Panc1 (cell line): ENCODE data around the gene UBE2N. TPM values are rescaled to one million over a fixed set of nuclear protein-coding genes. Genes with fewer than 3 reads are reported as not detected.
A peak's percentile ranks its signal among the peaks of the same experiment; 100 is the strongest.
"Not testable (repeated sequence)": the region's sequence is repeated elsewhere in the genome, so short reads cannot be mapped to it uniquely, and the experiment has no call there.

Source experiments
- ATAC-seq: fragments of 200-7000 bp; cut with Tn5 transposase; 2 replicates; pipeline ENCODE4 v1.9.1; 2020; ENCODE audit warnings: mild to moderate bottlenecking, moderate library complexity
- BruUV-seq: library from RNA; stranded (reverse); fragments of 400-500 nt; replicated peaks from 2 replicates; lab custom pipeline; 2021; lab: Mats Ljungman, UMichigan
- CTCF ChIA-PET: fragments of 300-600 bp; sonication (Branson Sonifier 250); formaldehyde crosslinking; loops from one replicate; lab custom pipeline; 2022; ENCODE audit warnings: antibody characterized with exemption; lab: Charles Lee
- POLR2A ChIA-PET: fragments of 300-600 bp; sonication (Branson Sonifier 250); formaldehyde crosslinking; loops from one replicate; lab custom pipeline; 2022; ENCODE audit warnings: antibody characterized with exemption; lab: Charles Lee
- DNase-seq: peaks from one replicate; pipeline ENCODE4 v3.0.0-alpha.2; 2010; ENCODE audit warnings: low read depth, low spot score
- H3K27ac ChIP-seq: 2 replicates; pipeline ENCODE4 v1.5.1; 2011; ENCODE audit warnings: mild to moderate bottlenecking, low read length, inconsistent platforms
- H3K27me3 ChIP-seq: fragments of 200-500 bp; sonication (Bioruptor generic); 2 replicates; pipeline ENCODE4 v1.6.0; 2014; ENCODE audit warnings: low read length, inconsistent platforms; ENCODE audit not compliant: control insufficient read depth, insufficient read depth
- H3K36me3 ChIP-seq: fragments of 200-500 bp; sonication (Bioruptor generic); 2 replicates; pipeline ENCODE4 v1.5.1; 2014; ENCODE audit warnings: inconsistent platforms, mild to moderate bottlenecking, low read length, moderate library complexity; ENCODE audit not compliant: control insufficient read depth, insufficient read depth
- H3K4me1 ChIP-seq: 2 replicates; pipeline ENCODE4 v1.5.1; 2011; ENCODE audit warnings: inconsistent platforms, mild to moderate bottlenecking, low read length, moderate library complexity; ENCODE audit not compliant: control insufficient read depth, insufficient read depth
- H3K4me3 ChIP-seq, 2 experiments: 2 replicates each; pipeline ENCODE4 v1.5.1; 2011 to 2012; ENCODE audit warnings: low read depth in 2 of 2, low read length in 2 of 2, mild to moderate bottlenecking in 2 of 2, inconsistent platforms in 1 of 2, moderate library complexity in 1 of 2
- H3K9me3 ChIP-seq: fragments of 200-500 bp; sonication (Bioruptor generic); 2 replicates; pipeline ENCODE4 v1.5.1; 2014; ENCODE audit warnings: low read depth, mild to moderate bottlenecking, inconsistent platforms, low read length, moderate library complexity; ENCODE audit not compliant: control insufficient read depth, insufficient read depth
- POLR2AphosphoS5 ChIP-seq: IDR thresholded peaks from 2 replicates; pipeline ENCODE4 v1.6.1; 2012; ENCODE audit warnings: mild to moderate bottlenecking, low read depth, low read length, moderate library complexity
- SIN3A ChIP-seq: IDR thresholded peaks from 2 replicates; pipeline ENCODE4 v1.6.1; 2012; ENCODE audit warnings: low read depth, mild to moderate bottlenecking, low read length, moderate library complexity, borderline replicate concordance; ENCODE audit not compliant: insufficient read depth
- TCF7L2 ChIP-seq: IDR thresholded peaks from 2 replicates; pipeline ENCODE4 v1.6.1; 2011; ENCODE audit warnings: mild to moderate bottlenecking, low read depth, low read length, inconsistent platforms
- in situ Hi-C: cut with HindIII; loops from 2 replicates; pipeline ENCODE4 v1.10.0; 2016; ENCODE audit warnings: low sequenced_read_pairs, low pct_unique_long_range_greater_than_20kb
- intact Hi-C: fragments of 100-400 bp; cut with micrococcal nuclease; formaldehyde crosslinking; loops from one replicate; pipeline ENCODE4 v1.10.0; 2022; ENCODE audit not compliant: unreplicated experiment
- total RNA-seq: library from RNA; stranded (reverse); gene quantifications from one replicate; pipeline ENCODE4 v1.2.1, GENCODE V29; 2021; ENCODE audit not compliant: unreplicated experiment
- TF ChIP-seq, protein P1 (sequence below), 2 experiments: IDR thresholded peaks; 2 replicates each; pipeline ENCODE4 v1.6.1; 2011 to 2012; ENCODE audit warnings: low read depth in 2 of 2, control low read depth in 1 of 2, low read length in 1 of 2, mild to moderate bottlenecking in 1 of 2, moderate library complexity in 1 of 2; ENCODE audit not compliant: insufficient read depth in 1 of 2
- TF ChIP-seq, protein P2 (sequence below): fragments of 450-650 bp; IDR thresholded peaks from 2 replicates; pipeline ENCODE4 v1.5.1; 2017; ENCODE audit warnings: mild to moderate bottlenecking

Gene UBE2N
- total RNA-seq, 1 experiment from 2014 or later, result 150 TPM

DNA sequence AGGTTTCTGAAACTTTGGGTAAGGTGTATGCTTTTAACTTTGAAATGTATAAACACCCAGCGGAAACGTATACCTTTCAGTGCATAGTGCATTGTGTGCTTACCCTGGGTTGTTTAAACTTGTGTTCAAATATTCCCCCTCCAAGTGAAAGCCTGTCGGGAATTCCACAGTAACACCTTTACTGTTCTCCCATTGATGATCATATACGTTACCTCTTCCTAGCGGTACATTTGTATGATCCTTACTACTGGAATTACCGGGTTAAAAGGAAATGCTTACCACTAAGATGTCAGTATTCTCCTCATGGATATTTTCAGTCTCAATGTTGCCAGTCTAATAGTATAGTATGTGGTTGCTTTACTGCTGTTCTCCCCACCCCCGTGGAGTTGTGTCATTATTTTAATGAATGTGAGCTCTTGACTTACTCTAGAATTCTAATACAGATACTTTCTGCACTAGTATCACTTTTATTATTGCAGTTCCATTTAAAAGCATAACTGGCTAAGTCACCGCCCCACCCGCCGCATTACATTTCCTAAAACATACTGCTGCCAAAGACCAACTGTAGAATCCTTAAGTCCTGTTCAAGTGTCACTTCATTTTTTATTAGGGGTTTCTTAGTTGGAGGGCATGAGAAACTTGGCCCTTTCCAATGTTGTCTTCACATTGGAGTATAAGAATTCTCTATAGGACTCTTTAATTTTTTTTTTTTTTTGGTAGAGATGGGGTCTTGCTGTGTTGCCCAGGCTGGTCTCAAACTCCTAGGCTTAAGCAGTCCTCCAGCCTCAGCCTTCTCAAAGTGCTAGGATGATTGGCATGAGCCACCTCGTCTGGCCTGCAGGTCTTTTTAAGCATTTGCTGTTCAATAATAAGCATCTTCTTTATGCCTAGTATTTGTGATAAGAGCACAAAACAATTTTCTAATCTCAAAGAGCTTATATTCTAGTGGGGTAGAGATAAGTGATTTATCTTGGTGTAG lies 39.1 kb downstream of the UBE2N start:
- Histone ChIP-seq H3K4me1 (no peaks in the 10 kb centered on the region), H3K27ac (no peak overlapping the region), H3K27me3 (no peaks in the 10 kb centered on the region), H3K9me3 (no peaks in the 10 kb centered on the region), H3K4me3 (no peak overlapping the region), H3K36me3 (peaks cover 2% of the 10 kb centered on the region; the same call in 1 of the 2 replicates)
- ATAC-seq (no peak), DNase-seq (no peak)
- in situ Hi-C loops (no loop called here), intact Hi-C loops (no loop called here)
- ChIA-PET POLR2A (no interaction called here), CTCF (no interaction called here)
- TF ChIP-seq SIN3A, result no peak
- TF ChIP-seq, protein P1, sequence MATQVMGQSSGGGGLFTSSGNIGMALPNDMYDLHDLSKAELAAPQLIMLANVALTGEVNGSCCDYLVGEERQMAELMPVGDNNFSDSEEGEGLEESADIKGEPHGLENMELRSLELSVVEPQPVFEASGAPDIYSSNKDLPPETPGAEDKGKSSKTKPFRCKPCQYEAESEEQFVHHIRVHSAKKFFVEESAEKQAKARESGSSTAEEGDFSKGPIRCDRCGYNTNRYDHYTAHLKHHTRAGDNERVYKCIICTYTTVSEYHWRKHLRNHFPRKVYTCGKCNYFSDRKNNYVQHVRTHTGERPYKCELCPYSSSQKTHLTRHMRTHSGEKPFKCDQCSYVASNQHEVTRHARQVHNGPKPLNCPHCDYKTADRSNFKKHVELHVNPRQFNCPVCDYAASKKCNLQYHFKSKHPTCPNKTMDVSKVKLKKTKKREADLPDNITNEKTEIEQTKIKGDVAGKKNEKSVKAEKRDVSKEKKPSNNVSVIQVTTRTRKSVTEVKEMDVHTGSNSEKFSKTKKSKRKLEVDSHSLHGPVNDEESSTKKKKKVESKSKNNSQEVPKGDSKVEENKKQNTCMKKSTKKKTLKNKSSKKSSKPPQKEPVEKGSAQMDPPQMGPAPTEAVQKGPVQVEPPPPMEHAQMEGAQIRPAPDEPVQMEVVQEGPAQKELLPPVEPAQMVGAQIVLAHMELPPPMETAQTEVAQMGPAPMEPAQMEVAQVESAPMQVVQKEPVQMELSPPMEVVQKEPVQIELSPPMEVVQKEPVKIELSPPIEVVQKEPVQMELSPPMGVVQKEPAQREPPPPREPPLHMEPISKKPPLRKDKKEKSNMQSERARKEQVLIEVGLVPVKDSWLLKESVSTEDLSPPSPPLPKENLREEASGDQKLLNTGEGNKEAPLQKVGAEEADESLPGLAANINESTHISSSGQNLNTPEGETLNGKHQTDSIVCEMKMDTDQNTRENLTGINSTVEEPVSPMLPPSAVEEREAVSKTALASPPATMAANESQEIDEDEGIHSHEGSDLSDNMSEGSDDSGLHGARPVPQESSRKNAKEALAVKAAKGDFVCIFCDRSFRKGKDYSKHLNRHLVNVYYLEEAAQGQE (IDR thresholded peaks at IDR 0.05; ENCODE audit: insufficient read depth in 1 of 2, low read depth in 2 of 2, low read length in 1 of 2), result no peak
- TF ChIP-seq, protein P2, sequence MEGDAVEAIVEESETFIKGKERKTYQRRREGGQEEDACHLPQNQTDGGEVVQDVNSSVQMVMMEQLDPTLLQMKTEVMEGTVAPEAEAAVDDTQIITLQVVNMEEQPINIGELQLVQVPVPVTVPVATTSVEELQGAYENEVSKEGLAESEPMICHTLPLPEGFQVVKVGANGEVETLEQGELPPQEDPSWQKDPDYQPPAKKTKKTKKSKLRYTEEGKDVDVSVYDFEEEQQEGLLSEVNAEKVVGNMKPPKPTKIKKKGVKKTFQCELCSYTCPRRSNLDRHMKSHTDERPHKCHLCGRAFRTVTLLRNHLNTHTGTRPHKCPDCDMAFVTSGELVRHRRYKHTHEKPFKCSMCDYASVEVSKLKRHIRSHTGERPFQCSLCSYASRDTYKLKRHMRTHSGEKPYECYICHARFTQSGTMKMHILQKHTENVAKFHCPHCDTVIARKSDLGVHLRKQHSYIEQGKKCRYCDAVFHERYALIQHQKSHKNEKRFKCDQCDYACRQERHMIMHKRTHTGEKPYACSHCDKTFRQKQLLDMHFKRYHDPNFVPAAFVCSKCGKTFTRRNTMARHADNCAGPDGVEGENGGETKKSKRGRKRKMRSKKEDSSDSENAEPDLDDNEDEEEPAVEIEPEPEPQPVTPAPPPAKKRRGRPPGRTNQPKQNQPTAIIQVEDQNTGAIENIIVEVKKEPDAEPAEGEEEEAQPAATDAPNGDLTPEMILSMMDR, result no peak
- no peak; the same call in 1 of the 2 replicates for TF ChIP-seq POLR2AphosphoS5
- TF ChIP-seq TCF7L2, result no peak
- no TSS peak for BruUV-seq

DNA sequence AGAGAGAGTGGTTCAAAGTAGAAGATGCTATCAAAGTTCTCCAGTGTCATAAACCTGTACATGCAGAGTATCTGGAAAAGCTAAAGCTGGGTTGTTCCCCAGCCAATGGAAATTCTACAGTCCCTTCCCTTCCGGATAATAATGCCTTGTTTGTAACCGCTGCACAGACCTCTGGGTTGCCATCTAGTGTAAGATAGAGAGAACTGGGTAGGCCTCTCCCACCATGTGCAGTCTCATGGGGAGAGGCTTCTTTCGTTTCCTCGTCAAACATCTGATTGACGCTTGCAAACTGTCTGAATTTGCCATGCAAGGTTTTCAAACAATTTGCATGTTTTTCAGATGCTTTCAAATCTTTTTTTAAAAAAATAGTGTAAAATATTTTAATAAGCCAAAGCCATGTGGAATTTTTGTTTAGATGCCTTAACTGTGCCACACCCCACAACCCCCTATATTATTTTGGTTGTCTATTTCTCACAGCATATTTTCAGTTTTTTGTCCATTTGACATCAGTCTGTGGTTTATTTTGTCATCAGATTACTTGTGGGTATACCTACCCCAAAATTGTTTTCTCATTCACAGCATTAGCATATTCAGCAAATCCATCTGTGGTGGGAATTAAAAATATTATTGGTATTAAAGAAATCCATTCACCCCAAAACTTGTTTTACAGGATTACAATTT lies 42.4 kb downstream of the UBE2N start:
- DNase-seq, H3K4me3 ChIP-seq, CTCF ChIA-PET, H3K27me3 ChIP-seq, POLR2A ChIA-PET, H3K36me3 ChIP-seq, H3K9me3 ChIP-seq, H3K27ac ChIP-seq, in situ Hi-C loops, H3K4me1 ChIP-seq, BruUV-seq: not testable (repeated sequence)
- TF ChIP-seq, protein P2, result peak; percentile 51
- intact Hi-C loops, result loop anchor here (5.0 kb wide), 1 partner anchor 612 kb away; no protein-coding TSS in a partner anchor
- peak; percentile 99 for ATAC-seq
